ENCODE data around the gene ZFPL1.

The ZFPL1 gene

DNA sequence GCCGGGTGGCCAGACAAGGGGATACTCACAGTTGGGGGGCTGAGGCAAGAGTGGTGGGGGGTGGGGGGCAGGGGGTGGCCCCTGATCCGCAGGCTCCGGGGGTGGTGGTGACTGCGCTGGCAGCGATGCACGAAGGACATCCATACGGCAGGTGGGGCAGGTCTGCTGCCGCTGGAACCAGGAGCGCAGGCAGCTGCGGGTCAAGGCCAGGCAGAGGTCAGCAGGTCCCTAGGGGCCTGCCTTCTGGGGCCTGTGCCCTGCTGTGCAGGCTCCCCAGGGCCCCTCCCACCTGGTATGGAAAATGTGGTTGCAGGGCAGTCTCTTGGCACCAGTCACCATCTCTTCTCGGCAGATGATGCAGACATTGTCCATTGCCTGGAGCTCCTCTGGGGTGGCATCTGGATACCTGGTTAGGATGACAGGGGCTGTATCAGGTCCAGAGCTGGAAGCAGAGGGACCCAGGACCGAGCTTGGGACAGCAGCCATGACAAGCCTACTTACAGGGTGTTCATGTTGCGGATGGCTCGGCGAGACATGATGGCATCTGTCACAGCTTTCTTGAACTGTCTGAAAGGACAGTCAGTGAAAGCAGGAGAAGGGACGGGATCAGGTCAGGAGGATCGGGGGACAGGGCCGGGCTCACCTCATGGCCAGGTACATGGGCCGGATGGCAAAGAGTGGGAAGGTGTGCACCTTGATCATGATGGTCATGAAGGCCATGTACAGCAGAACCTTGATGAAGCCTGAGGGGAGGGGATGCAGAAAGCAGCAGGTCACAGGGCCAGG lies 46.8 kb downstream of the ZFPL1 start:
- no peak for DNase-seq (ENCODE audit: low read depth)

DNA sequence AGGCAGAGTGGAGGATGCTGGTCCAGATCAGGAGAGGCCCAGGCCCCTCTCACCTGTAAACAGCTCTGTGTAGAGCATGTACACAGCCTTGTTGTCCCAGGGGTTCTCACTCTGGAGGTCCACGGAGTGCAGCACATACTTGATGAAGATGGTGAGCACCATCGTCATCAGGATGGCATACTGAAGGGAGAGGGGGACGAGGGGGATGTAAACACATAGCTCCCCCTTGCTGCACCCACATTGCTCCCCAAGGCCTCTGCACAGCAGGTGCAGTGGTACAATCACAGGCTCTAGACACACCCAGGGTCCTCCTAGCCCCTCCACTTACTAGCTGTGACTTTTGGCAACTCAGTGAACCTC lies 47.4 kb downstream of the ZFPL1 start:
- DNase-seq (ENCODE audit: low read depth) = no peak

DNA sequence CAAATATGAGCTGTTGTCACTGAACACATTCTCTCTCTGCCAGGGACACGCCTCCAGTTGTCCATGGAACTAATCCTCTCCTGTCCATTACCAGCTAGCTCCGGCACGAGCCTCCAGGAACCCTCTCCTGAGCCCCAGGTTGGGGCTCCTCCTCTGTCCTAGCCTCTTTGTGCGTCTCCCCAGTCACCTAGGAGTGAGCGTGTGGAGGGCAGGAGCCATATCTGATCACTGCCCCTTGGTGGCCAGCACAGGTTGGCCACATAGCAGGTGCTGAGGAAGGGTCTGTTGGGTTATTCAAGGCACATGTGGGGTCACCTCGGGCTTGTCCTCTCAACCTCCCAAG lies 47.8 kb downstream of the ZFPL1 start:
- no peak for DNase-seq (ENCODE audit: low read depth)

DNA sequence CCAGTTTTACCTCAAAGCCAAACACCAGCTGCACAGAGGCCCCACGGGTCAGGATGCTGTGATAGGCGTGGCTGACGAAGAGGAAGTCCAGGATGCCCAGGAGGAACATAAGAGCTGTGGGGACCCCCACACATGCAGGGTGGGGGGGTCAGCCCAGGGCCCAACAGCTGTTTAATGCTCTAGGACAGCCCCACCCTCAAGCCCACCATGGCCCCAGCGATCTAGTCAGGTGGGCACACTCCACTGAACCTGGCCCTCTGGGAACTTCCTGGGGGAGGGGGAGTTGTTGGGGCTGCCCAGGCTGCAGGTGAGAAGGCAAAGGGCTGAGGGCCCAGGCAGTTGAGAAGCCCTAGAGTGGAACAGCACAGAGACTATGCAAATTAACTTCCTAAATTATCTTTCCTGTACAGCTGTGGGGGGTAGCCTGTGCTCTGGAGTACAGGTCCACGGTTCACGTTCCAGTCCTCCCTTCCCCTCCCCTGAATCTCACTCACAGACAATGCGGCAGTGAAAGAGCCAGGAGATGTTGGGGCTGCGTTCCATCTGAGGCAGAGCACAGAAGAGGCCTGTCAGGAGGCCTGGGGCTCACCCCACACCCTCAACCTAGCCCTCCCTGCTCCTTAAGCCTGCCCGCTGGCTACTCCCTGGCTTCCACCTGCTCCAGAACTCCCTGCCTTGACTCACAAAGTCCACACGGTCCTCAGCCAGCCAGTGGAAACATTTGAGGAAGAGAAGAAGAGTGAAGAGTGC lies 48.4 kb downstream of the ZFPL1 start:
- DNase-seq (ENCODE audit: low read depth) = no peak

DNA sequence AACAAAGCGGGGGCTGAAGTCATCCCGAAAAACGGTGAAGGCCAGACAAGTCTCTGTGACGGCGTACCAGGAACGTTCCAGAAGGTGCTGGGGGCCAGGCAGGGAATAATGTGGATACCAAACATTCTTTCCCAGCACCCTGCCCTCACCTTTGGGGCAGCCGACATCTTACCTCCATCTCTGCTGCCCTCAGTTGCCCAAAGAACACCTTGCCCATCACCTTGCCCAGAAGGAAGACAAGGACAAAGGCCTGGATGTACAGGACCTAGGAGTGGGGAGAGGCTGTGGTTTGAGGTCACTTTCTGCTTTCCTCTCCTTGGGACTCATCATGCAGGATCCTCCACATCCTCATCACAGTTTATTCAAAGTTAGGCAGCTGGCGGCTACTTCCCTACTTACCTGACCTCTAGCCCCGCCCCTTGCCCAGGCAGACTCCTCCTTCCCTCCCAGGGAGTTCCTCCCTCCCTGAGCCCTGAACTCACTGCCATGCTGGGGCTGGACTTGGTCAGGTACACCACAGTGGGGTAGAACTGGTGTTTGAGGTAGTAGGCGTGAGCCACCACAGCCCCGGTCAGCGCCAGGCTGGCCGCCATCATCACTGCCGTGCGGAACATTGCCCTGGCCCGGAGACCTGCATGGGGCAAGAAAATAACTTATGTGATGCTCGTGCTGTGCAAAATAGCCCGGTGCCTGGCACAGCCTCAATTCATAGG lies 49.1 kb downstream of the ZFPL1 start:
- DNase-seq (ENCODE audit: low read depth) = peak; percentile 33

DNA sequence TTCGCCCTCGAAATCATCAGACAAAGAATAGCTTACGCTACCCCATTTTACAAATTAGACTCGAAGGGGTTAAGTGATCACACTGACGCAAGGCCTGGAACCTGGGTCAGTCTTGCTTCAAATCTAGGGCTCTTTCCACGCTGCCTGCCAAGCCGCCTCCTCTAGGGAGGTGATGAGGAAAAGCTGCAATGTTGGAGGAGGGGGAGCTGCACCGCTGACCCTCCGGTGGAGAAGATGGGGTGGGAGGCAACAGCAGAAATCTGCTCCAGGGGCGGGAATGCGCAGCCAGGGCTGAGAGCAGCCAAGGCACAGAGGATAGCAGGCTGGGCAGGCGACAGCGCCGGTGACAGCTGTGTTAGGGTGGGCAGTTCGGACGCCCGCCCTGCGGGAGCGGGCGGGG lies 49.7 kb downstream of the ZFPL1 start:
- DNase-seq (ENCODE audit: low read depth) = no peak

DNA sequence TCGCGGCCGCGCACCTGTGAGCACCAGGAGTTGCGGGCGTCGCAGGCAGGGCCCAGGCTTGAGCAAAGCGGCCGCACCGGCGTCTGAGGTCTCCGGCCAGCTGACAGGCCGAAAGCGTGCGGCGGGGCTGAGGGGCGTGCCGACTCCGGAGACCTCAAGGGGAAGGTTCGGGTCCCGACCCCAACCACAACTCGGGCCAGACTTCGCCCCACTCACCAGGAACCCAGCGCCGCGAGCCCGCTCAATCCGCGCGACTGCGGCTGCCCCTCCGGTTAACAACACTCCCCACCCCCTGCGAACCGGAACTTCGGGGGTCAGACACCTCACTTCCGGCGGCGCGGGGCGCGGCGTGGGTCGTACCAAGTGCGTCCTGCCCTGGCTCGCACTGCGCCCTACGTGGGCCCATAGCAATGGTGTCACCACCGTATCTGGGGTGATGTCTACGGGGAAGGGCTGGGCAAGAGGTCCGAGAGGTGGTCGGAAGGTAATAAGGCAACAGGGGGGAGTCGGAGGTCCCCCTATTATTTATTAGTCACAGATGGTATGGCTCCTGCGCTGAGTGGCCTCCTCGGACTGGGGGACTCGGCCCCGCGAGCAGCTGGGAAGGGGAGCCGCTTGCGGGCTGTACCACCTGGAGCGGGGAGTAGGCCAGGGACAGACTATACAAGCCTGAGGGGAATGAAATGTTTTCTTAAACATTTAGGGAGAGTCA lies 50.4 kb downstream of the ZFPL1 start, which contains the start of gene SYVN1:
Gene SYVN1, minus strand, starts transcription at position 280 of the 712 bp plus-strand sequence. CDS start 918 bp downstream, outside the sequence.
- DNase-seq (ENCODE audit: low read depth) = peak; percentile 88

DNA sequence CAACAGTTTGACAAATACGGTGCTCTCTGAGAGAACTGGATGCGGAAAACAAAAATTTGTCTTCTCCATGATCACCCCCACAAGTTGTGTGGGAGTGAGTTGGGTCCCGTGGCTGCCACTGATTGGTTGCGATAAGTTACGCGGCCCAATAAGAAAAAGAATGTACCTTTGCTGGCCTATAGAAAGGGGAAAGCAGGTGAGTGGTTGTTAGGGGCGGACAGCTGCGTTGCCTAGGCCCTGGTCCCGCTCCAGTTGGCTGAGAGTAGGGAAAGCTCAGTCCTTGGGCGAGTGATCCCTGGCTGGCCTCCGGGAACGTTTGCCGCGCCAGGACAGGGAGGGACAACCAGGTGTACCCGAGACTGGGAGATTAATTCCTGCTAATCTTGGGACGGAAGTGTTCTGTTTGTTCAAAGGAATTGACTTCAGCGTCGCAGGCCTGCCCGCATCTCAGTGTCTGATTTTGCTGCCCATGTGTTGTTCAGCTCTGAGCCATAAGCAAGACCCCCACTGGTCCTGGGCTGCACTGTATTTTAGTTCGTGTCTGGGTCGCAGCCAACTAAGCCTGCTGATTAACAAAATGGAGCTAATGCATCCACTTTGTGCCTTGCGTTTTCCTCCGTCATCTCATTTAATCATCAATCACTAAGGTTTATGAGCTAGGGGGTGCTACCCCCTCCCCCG lies 51.1 kb downstream of the ZFPL1 start:
- DNase-seq (ENCODE audit: low read depth) = peak; percentile 98

DNA sequence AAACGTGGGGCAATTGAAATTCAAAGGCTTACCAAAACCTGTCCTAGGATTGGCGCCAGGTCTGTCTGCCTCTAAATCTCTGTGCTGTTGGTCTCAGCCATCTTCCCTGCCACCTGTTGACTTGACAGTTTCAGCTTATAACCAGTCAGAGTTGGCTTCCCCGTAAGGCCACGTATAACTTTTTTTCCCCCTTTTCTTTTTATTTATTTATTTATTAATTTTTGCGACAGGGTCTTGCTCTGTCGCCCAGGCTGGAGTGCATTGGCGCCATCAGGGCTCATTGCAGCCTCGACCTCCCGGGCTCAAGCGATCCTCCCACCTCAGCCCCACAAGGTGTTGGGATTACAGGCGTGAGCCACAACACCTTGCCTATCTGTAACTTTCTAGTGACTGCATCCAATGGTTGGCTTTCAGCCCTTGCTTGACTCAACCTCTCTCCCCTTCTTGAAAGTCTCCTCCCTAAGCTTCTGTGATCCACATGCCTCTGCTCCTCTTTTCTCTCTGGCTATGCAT lies 51.7 kb downstream of the ZFPL1 start:
- DNase-seq (ENCODE audit: low read depth) = no peak

DNA sequence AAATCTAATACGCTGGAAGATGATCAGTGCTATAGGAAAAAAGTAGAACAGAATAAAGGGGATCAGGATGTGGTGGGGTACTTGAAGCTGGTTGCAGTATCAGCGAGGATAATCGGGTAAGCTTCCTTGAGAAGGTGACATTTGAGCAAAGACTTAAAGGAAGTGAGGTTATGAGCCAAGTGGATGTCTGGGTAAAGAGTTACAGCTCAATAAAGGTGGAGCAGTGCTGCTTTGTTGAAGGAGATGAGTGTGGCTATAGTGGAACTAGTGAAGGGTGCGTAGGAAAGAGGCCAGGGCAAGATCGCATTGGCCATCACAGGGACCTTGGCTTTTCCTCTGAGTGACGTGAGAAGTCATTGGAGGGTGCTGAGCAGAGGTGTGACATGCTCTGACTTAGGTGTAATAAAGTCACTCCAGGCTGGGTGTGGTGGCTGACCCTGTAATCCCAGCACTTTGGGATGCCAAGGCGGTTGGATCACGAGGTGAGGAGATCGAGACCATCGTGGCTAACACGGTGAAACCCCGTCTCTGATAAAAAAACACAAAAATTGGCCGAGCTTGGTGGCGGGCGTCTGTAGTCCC lies 52.6 kb downstream of the ZFPL1 start:
- no peak for DNase-seq (ENCODE audit: low read depth)

Data from EH (cell line).